GM20000 (cell line): ENCODE data around the gene TM2D3.

Source experiments
- DNase-seq: peaks from one replicate; pipeline ENCODE4 v3.0.0; 2012; ENCODE audit warnings: low spot score
- TF ChIP-seq, protein P1 (sequence below): IDR thresholded peaks from 2 replicates; pipeline ENCODE4 v1.5.1; 2012; ENCODE audit warnings: mild to moderate bottlenecking, control low read depth; ENCODE audit errors: extremely low read depth, missing control alignments

Gene TM2D3

DNA sequence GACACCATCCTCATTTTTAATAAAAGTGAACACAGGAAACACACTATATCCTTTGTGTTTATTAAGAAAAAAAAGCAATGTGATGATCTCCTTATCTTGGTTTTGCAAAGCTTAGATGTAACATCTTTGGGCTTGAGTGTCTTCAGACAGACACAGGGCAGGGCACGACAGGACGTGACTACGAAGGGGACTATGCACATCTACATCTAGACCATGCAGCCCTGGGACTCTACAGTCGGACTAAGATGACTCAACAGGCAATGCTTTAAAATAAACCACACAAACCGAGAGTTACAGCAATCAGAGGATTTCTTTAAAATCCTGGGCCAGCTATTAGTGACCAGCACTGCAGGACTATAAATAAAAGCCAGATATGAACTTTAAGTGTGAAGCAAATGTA, 22.8 kb upstream of the TM2D3 start:
- DNase-seq, result no peak
- TF ChIP-seq, protein P1, sequence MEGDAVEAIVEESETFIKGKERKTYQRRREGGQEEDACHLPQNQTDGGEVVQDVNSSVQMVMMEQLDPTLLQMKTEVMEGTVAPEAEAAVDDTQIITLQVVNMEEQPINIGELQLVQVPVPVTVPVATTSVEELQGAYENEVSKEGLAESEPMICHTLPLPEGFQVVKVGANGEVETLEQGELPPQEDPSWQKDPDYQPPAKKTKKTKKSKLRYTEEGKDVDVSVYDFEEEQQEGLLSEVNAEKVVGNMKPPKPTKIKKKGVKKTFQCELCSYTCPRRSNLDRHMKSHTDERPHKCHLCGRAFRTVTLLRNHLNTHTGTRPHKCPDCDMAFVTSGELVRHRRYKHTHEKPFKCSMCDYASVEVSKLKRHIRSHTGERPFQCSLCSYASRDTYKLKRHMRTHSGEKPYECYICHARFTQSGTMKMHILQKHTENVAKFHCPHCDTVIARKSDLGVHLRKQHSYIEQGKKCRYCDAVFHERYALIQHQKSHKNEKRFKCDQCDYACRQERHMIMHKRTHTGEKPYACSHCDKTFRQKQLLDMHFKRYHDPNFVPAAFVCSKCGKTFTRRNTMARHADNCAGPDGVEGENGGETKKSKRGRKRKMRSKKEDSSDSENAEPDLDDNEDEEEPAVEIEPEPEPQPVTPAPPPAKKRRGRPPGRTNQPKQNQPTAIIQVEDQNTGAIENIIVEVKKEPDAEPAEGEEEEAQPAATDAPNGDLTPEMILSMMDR, result no peak

DNA sequence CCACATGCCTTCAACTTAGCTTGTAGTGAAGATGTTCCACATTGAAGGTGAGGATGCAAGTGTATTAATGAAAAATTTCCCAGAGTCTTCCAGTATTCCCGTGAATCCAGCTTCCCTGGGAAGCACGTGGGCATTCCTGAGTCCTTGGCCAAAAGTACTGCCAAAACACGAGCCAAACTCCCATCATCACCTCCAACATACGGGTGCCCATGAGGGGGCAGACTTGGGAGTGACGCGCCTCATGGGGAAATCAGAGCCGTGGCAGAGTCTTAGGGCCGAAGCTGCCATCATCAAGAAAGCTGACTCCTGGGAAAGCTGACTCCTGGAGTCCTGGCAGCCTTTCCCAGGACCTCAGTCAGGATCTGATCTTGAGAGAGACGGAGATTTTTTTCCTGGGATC, 20.1 kb upstream of the TM2D3 start:
- TF ChIP-seq, protein P1, result no peak
- DNase-seq, result no peak

DNA sequence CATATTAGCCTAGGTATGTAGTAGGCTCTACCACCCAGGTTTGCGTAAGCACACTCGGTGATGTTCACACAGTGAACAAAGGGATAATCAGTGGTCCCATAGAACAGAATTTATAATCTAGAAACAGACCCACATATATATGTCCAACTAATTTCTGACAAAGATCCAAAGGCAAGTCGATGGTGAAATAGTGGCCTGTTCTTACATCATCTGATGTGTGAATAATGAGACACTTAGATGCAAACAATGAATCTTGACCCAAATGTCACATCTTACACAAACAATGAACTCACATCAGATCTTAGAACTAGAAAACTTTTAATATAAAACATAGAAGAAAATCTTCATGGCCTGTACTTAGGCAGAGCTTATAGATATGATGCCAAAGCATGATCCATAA, 17.6 kb upstream of the TM2D3 start:
- TF ChIP-seq, protein P1, result no peak
- no peak for DNase-seq

DNA sequence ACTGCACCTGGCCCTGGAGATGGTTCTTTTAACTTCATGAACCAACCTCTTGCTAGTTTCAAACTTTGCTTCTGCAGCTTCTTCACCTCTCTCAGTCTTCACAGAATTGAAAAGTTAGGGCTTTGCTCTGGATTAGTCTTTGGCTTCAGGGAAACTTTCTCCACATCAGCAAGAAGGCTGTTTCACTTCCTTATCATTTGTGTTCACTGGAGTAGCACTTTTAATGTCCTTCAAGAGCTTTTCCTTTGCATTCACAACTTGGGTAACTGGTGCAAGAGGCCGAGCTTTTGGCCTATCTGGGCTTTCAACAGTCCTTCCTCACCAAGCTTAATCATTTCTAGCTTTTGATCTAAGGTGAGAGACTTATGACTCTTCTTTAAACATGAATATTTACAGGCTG, 15.7 kb upstream of the TM2D3 start:
- TF ChIP-seq, protein P1, result no peak
- DNase-seq, result no peak

DNA sequence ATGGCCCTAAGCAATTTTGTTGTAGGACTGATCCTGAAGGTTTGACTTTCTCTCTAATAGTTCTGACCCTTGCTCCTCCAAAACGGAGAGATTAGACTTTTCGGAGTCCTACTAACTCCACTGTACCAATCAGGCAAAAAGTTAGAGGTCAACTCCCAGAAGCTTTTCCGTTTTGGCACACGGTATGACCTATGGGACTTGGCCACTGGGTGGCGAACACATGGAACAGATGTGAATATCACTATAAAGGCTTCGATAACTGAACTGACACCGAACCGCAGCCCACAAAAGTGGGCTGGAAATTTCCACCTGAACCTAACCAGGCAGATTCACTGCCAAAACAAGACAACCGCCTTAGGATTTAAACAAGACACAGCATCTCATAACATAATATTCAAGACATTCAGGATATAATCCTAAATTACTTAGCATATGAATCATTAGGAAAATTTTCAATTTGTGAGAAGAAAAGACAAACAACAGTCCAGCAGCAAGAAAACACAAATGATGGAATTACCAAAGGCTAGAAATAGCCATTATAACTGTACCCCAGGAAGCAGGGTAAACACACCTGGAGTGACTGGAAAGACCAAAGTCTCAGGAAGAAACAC, 12.2 kb upstream of the TM2D3 start:
- DNase-seq, result no peak
- TF ChIP-seq, protein P1, result no peak

DNA sequence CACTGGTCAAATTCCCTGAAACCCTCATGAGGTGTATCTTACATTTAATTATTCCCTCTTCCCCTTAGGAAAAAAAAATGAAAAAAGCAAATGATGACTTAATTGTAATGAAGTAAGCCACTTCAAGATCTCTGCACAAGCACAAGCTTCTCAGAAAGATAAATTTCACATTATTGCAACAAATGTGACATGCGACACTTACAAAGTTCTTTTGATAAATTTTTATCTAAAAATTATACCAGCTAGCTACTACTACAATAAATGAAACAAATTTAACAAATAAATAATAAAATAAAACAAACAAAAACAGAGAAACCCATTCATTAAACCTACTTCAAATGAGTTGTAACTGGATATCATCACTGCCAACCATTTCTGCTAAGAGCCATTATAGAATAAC, 10.0 kb upstream of the TM2D3 start:
- TF ChIP-seq, protein P1, result no peak
- no peak for DNase-seq

DNA sequence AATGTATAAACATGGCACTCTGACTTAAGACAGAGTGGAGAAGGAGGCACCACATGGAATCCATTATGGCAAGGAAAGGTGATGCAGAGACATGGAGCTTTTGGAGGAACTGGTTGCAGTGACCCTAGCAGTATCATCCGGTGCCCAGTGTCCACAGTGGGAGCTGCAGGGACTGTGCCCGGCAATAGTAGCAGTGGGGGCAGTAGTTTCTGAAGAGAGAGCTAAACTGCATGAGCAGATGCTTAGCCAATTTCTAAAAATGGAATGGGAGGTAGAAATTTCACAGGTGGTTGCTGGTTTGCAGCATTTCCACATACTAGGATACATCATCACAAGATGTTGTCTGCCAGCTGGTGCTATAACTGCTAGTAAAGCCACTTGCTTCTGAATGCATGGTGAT, 7.8 kb upstream of the TM2D3 start:
- no peak for DNase-seq
- TF ChIP-seq, protein P1, result no peak
